HG03025 (cell line): ENCODE data around the gene NR2F6.

ENCODE experiments used
- ATAC-seq: cut with Tn5 transposase; IDR thresholded peaks from one replicate; pipeline ENCODE4 v1.9.1; 2021; ENCODE audit warnings: mild to moderate bottlenecking, moderate library complexity; ENCODE audit not compliant: unreplicated experiment, low FRiP score

NR2F6 gene

GRCh38 chr19:17242431-17243208 is 3.1 kb downstream of the NR2F6 start:
- no peak for ATAC-seq

GRCh38 chr19:17240826-17241399 is 4.8 kb downstream of the NR2F6 start:
- no peak for ATAC-seq

GRCh38 chr19:17240062-17240752 is 5.5 kb downstream of the NR2F6 start:
- no peak for ATAC-seq

- no peak for ATAC-seq
Measured at GRCh38 chr19:17237747-17238706, 7.7 kb downstream of the NR2F6 start.

GRCh38 chr19:17236811-17237543 is 8.7 kb downstream of the NR2F6 start:
- no peak for ATAC-seq

- ATAC-seq: no peak
Measured at GRCh38 chr19:17235971-17236777, 9.5 kb downstream of the NR2F6 start.

GRCh38 chr19:17235300-17235970 is 10.3 kb downstream of the NR2F6 start:
- no peak for ATAC-seq

- no peak for ATAC-seq
Measured at GRCh38 chr19:17234911-17235299, 10.8 kb downstream of the NR2F6 start.

GRCh38 chr19:17232258-17232657 is 13.5 kb downstream of the NR2F6 start:
- no peak for ATAC-seq

- ATAC-seq: no peak
Measured at GRCh38 chr19:17229890-17230289, 15.8 kb downstream of the NR2F6 start.

- ATAC-seq: no peak
Measured at GRCh38 chr19:17227798-17228367, 17.8 kb downstream of the NR2F6 start.

GRCh38 chr19:17226002-17226933 is 19.5 kb downstream of the NR2F6 start, which contains the start of gene OCEL1:
TSS of gene OCEL1 (plus strand) at chr19:17226226. CDS start at chr19:17226248, 22 bp downstream.
- peak; percentile 86 for ATAC-seq

- no peak for ATAC-seq
Measured at GRCh38 chr19:17225053-17225452, 20.7 kb downstream of the NR2F6 start.

GRCh38 chr19:17220207-17220758 is 25.4 kb downstream of the NR2F6 start:
- ATAC-seq: no peak

- ATAC-seq: no peak
Measured at GRCh38 chr19:17219286-17219685, 26.4 kb downstream of the NR2F6 start.

- ATAC-seq: no peak
Measured at GRCh38 chr19:17216058-17216670, 29.6 kb downstream of the NR2F6 start.
